NOMO-1 treated with dmso at 0.1 percent for 144 hours (cell line): ENCODE data around the gene GAB1.

Experiments
- DNase-seq: peaks from one replicate; lab custom pipeline; 2025; ENCODE audit not compliant: unreplicated experiment; lab: John Stamatoyannopoulos, UW

Gene GAB1

DNA sequence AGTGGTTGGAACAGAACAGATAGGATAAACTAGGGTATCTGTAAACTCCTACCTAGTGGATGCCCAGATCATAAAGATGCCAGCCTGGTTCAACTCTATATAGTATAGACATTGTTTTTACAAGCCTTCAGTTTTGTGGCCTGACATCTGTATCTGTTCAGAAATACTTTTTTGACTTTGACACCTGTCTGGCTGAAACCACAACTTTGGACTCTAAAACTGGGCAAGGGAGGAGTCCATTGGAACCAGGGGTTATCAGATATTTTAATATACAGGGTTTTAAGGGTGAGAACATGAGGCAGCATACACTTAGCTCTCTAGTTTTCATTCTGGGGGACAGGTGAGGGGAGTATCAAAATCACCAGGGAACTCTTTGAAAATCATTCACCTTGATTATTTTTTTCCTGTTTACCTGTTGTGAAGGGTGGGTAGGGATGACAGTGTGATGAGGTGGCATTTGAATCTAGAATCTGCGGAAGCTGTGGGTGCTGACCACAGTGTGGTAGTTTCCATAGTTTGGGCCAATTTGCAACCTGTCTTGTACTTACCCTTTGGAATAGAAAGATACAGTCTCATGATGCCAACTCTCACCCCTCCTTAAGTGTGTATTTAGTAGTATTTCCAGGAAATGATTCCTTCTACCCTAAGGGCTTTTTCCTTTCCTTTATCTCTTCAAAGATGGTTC, 20.6 kb downstream of the GAB1 start:
- no peak for DNase-seq

DNA sequence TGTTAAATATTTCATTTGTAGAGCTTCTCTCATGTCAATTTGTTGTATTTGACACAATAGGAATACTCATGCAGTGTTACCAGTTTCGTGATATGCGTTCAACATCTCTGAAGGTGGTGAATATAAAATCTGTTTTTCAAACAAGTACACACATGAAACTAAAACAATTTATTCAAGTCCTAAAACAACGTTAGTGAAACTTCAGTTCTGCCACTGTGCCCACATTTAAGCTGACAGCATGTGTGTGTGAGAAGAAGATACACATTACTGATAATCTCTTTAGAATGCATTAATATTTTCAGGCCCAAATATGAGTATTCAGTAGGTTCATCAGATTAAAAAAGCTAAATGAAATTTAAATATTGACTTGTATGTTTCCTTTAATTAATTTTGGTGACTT, 21.7 kb downstream of the GAB1 start:
- DNase-seq: no peak

DNA sequence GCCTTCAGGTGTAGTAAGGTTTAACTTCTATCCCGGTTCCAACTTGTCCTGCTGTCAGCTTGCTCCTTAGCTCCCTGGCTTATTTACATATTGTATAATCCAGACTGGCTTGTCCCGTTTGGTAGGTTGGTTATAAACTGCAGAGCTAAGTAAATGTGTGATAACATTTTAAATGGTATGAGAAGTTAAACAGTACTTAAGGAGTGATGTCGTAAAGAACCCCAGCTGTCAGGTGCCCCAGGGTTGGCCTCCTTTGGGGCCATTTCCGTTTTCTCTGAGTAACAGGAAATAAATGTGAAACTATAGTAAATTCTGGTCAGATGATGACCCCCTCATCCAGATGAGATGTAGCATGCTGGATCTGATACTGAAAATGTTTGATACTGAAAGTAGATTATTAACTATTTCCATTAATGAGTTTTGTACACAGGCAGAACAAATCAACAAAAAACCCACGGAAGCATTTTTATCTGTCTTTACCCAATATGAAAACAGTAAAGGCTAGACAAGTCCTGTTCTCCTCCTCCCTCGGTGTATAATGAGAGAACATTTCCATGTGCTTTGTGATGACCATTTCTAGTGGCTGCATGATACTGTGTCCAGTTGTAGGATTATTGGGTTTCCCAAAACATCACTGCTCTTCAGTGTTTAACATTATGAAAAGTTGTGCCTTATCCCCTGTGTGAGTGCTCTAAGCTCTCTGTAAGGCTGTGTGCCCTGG, 22.4 kb downstream of the GAB1 start:
- peak; percentile 75 for DNase-seq

DNA sequence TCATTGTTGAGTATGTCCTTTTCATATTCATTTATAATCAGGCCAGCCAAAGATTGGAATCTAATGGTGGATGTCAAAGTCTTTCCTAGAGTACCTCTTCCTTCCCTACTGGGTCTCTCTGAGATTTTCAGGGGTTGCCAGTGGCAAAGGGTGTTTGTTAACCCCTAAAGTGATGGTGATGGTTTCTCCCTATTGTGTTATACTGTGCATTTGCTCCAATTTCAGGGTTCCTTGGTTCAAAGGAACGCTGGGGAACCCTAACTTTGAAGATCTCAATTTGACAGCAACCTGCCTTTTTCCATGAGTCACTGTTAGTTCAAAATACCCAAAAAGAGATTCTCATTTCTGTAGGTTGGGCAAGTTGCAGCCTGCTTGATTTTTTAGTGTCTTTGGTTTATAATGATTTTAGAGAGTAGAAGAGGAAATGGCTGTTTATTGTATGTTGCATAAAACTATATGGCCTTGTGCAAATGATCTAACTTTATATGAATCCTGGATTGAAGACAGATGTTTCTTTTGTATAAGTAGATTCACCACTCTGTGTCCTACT, 23.0 kb downstream of the GAB1 start:
- peak; percentile 56 for DNase-seq

DNA sequence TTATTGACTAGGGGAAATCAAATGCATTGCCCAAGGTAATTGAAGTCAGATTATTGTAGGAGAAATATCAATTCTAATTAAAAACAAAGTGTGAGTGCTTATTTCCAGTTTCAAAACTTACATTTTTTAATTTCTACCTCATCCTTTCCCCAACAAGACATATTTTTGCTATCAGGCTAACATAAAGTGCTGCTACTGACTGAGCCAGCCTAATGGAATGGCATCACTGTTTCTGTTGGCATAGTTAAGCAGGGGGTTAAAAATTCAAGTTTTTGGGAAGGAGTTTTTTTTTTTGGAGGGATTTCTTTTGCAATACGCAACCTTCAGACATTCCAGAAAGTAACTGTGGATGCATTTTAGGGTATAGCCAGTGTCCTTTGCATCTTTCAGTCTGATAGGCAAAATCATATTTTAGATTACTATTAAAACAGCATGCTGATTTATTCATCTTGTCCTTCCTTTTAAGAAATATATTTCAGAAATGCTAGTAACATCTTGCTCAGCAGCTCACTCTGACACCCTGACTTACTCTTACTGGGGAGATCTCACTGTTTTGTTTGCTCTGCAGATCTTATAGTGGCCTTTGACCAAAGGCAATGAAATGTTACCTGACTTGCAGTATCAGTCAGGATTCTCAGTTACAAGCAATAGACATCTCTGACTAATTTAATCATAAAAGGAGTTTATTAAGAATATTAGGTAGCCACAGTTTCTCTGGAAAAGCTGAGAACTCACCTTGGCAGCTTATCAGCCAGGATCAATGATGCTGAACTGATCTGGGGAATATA, 24.4 kb downstream of the GAB1 start:
- no peak for DNase-seq

DNA sequence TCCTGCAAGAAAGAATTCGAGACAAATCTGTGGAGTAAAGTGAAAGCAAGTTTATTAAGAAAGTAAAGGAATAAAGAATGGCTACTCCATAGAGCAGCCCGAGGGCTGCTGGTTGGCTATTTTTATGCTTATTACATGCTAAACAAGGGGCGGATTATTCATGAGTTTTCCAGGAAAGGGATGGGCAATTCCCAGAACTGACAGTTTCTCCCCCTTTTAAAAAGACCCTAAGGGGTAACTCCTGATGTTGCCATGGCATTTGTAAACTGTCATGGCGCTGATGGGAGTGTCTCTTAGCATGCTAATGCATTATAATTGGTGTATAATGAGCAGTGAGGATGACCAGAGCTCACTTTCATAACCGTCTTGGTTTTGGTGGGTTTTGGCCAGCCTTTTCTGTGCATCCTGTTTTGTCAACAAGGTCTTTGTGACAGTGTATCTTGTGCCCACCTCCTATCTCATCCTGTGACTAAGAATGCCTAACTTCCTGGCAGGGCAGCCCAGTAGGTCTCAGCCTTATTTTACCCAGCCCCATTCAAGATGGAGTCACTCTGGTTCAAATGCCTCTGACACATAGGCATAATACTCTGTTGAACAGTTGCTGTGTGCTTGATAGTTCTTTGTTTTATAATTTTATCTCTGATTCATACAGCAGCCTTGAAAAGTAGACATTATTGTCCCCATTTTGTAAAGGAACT, 25.8 kb downstream of the GAB1 start:
- no peak for DNase-seq

DNA sequence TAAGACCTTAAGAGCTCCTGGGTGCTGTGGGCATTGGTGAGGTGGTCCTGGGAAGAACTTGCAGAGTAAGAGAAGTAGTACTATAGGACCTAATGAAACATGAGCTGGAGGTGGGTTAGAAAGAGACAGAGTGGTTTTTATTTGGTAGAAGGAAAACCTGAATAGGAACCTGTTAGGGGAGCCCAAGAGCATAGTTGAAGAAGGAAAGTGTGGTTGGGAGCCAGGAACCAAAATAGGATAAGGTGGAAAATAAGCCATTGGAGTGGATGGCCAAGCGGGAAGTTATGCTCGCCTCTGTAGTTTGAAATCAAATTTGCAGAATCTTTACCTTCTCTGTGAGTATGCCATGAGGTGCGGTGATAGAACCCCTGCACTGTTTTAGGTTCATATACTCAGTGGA, 26.7 kb downstream of the GAB1 start:
- no peak for DNase-seq

DNA sequence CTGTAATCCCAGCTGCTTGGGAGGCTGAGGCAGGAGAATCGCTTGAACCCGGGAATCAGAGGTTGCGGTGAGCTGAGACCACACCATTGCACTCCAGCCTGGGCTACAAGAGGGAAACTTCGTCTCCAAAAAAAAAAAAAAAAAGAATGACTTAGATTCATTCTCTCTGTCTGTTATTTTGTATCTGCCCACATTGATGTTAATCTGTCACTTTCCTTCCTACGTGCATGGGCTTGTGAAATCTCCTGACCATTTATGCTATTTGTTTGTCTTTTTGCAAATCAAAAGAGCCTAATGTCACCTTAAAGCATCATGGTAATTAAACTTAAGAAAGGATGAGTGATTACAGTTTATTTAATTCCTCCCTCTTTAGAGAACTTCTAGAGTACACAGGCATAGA, 27.4 kb downstream of the GAB1 start:
- no peak for DNase-seq

DNA sequence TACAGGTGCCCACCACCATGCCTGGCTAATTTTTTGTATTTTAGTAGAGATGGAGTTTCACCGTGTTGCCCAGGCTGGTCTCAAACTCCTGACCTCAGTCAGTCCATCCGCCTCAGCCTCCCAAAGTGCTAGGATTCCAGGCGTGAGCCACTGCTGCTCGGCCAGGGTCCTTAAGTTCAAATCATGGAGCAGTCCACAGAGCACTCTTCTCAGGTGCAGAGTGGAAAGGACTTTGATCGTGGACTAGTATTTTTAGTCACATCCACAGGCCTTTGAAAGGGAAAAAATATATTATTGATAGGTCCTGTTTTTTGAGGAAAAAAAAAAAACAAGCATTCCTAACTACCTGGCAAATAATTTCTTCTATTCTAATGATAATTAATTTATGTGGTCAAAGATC, 31.2 kb downstream of the GAB1 start:
- DNase-seq: no peak

DNA sequence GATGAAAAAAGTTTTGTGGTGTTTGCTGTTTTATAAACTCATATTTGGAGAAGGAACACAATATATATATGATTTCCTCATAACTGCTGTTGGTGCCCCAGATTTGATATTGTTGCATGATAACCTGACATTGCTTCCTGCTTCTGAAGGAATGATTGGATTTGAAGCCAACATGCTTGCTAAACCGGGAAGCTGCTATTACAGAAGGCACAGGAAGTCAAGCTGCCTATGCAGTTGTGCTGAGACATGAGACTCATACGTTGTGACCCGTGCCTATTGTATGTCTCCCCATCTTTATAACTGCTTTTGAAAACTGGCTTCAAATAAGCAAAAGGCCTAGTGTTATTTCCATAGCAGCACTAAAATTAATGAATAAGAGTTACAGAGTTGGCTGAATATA, 32.9 kb downstream of the GAB1 start:
- DNase-seq: no peak

DNA sequence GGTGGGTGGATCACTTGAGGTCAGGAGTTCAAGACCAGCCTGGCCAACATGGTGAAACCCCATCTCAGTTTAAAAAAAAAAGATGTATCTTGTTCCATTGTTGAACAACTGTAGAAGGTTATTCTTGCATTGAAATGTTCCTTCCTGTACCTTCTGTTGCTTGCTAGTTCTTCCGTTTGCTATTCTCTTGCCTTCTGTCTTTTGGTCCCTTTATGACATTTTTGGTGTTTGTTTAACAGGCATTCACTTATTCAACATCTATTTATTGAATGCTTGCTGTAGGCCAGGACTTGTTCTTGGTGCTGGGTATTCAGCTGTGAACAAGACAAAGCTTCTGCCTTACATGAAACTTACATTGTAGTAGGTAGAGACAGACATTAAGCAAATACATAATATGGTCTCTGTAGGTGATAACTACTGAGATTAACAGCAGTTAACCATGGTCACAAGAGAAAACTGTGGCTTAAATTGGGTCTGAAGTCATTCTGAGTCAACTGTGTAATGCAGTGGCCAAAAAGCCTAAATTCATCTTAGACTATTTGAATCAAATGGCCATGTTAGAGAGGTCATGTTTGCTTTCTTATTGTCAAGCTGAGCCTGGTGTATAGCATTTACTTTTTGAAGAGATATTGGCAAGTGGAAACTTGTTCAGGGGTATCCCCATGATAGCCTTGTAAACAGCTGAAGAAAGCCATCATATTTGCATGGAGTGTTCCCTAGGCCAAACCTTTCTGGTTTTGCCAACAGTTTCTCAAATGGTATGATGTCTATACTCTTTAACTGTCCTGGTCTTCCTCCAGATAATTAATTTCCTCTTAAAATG, 35.6 kb downstream of the GAB1 start:
- no peak for DNase-seq

DNA sequence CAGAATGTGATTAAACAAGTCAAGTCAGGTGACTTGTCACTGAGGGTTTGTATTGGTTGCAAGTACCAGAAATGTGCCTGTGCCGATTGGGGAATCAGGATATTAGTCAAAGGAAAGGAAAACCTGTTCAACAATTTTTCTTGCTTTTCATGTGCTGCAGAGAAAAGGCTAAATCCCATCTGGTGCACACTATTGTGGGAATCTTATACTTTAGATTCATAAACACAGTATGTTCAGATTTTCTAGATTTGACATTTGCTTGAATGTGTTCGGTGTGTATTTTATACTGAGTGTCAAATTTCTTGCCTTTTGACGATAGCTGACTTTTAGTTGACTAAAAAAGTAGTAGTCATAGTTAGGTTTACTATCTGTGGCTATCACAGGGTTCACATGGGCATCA, 37.6 kb downstream of the GAB1 start:
- DNase-seq: no peak

DNA sequence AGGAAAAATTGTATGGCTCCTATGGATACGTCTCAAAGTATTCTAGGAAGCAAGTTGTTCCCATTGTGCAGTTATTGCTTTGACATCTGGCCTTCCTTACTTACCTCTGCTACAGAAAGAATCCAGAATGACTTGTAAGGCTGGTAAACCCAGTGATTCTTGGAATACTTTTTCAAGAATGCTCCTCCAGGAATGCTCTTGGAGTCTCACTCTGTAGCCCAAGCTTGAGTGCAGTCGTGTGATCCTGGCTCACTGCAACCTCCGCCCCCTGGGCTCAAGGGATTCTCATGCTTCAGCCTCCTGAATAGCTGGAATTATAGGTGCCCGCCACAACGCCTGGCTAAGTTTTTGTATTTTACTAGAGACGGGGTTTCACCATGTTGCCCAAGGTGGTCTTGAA, 38.1 kb downstream of the GAB1 start:
- no peak for DNase-seq

DNA sequence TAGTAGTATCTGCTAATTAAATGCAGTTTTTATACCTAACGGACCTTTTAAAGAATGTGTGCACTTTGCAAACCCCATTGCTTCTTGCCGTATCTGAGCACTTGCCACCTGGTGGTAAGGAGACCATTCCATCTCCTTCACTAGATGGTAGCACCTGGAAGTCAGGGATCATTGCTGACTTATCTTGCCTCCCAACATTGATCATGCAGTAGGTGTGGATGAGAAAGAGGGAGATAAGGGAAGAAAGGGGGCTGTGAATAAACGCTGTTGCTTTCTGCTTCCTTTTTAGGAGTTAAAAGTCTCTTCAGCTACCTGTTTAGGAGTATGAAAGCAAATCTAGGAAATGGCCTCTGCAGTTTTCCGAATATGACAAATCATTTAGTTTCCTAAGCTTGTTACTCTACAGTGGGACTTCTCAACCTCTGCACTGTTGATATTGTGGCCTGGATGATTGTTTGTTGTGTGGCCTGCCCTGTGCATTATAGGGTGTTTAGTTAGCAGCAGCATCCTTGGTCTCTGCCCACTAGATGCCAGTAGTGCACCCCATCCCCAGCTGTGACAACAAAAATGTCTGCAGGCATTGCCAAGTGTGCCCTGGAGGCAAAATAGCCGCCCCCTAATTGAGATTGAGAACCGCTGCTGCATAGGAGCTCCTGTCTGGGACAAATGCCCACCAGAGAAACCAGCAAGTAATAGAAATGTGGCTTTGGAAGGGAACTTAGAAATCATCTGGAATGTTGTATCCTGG, 38.8 kb downstream of the GAB1 start:
- no peak for DNase-seq

DNA sequence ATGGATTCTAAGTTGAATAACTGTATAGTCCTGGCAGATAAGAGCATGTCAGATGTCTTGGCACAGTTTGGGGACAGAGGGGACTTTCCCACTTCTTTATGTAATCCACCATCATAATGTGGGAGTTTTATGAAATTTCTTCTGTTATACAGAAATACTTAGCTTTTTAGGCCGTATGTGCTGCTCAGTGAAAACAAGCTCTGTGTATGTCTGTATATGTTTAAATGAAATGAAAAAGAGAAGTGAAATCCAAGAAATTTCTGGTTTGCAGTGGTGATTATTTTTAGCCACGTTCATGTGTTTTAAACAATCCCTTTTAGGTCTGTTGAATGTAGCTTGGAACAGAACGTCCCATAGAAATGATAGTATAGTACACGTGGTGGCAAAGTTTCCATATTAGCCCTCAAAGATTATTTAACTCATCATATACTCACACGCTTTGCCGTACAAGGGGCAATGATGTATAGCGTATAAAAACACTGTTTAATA, 41.0 kb downstream of the GAB1 start:
- DNase-seq: peak; percentile 20

DNA sequence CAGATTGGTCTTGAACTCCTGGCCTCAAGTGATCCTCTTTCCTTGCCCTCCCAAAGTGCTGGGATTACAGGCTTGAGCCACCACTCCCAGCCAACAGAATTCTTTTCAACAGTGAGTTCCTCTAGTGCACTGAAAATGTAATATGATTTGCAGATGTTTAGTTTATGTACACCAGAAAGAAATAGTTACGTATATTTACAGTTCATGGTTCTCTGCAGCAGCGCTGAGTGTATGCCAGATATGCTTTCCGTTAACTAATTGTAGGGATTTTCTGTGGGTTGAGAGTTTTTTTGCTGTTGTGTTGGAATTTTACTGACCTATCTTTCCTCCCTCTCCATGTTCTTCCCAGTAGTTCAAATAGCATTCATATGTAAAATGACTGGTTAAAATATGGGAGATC, 44.0 kb downstream of the GAB1 start:
- DNase-seq: no peak

DNA sequence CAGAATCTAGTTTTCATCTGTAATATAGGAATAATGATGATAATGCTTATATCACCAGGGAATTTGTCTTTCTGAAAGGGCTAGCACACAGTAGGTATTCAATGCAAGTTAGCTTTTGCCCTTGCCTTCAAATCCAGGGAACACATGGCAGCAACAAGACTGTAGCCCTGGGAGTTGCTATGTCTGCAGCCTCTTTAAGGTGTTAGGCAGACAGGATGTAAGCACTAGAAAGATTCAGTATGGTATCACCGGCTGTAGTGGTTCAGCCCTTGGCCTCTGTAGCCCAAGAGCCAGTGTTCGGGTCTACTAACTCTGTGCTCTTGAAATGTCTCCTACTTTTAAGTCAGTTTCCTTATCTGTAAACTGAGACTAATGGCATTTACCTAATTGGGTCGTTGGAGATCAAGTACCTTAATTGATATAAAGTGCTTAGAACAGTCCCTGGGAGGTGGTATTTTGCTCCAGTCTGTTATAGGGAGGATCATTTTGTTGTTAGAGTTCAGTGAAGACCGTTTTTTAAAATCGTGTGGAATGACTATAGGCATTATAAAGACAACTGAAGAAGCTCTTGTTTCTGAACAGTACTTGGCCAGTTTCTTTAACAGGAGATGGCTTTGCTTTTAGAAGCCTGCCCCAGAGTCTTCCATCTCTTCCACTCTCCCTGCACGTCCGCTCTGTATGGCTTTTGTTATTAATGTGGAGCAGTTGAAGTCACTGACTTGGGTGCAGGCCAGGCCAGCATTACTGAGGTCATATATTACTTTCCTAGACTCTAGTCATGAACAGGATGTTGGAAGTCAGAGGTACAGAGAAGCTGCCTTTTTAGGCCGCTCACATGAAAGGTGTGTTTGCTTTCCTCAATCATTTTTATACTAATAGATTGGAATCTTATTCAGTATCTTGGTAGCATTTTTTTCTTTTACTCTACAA, 44.8 kb downstream of the GAB1 start:
- no peak for DNase-seq

DNA sequence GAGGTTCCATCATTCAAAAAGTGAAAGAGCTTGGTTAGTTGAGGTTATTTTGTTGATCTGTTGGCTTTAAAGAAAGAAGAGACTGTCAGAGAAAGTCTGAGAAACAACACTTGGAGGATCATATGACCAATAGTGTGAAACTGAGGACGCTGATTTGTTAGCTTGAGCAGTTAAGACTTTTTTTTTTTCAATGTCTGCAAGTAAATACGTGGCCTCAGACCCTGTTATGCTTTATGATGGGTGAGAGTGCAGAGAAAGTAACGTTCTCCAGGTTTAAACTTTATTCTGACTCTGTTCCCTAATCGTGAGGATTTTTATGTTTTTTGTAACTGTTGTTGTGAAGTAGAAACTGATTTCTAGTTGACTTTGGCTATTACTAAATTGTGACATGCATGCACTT, 45.9 kb downstream of the GAB1 start:
- DNase-seq: no peak
